GM21737 (cell line): ENCODE results near the gene CCDC18.
"Not testable (repeated sequence)": the region's sequence is repeated elsewhere in the genome, so short reads cannot be mapped to it uniquely, and the experiment has no call there.

Experiments
- ATAC-seq: cut with Tn5 transposase; IDR thresholded peaks from one replicate; pipeline ENCODE4 v1.9.1; 2021; ENCODE audit warnings: mild to moderate bottlenecking, moderate library complexity; ENCODE audit not compliant: unreplicated experiment

CCDC18 gene

DNA sequence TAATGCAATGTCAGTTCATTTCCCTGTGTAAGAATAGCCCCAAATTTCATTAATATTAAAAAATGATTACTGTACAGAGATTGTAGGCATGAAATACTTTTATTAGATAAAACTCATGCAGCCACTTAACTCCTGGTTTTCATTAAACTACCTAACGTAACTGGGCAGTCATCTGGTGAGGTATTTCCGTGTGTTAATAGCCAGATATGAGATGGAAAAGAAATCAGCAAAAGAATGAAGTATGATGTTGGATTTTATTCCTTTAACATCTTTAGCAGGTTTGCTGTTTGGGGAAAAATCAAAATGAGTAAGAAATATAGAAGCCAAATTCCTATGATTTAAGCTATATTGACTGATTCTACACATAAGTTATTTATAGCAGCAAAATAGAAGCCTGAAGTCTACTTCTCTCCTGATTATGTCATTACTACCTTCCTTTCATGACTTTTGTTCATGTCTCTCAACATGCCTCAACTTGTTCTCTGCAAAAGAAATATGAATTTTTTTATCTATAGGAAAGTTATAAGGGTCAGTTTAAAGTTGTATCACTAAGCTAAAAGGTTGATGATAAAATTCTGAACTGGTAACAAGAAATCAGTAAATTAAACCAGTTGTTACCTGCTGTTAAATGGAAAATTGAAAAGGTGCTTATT is 42.6 kb downstream of the CCDC18 start:
- no peak for ATAC-seq

DNA sequence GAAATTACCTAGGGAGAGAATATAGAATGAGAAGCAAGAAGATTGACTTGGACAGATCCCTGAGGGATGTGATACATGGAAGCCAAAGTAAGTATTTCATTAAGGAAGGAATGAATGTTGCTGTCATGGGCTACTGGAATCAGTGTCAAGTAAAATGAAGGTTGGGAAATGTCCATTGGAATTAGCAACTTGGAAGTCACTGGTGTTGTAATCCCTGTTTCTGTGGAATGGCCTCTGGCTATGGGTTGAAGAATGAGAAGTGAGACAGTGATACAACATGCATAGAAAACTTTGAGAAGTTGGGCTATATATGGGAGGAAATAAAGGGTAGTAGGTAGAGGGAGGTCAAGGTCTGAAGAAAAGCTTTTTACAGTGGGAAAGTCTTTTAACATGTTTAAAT is 54.7 kb downstream of the CCDC18 start:
- ATAC-seq: no peak

DNA sequence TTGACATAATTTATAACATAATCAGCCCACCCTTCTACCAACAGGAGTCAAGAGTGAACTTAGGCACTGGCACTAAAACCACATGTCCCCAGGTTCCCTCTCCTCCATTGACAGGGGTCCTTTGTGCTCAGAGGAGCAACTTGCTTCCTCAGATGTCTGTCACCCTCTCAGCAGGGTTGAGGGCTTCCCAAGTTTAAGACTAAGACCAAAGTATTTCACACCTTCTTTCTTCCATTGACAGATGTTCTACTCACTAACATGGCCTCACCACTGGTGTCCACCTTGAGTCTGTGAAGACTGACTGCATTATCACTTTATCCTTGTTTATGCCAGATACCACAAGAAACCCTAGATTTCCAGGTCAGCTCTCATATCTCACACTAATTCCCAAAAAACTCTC is 56.5 kb downstream of the CCDC18 start:
- ATAC-seq: no peak

DNA sequence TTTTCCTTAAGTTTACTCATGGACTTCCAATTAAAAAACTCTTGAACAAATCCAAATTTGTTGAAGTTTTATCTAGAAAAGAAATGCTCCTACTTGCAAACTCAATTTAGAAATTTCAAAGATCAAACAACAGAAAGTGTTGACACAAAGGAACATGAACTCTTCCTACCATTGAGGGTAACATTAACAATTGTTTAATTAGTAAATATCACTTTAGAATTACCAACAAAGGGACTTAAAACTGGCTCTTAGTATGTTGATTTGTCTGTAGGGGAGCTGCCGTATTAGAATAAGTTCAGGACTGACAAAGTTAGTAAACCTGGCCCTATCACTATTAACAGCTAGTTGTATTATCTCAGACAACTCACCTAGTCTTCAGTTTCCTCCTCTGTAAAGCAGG is 57.9 kb downstream of the CCDC18 start:
- ATAC-seq: no peak

DNA sequence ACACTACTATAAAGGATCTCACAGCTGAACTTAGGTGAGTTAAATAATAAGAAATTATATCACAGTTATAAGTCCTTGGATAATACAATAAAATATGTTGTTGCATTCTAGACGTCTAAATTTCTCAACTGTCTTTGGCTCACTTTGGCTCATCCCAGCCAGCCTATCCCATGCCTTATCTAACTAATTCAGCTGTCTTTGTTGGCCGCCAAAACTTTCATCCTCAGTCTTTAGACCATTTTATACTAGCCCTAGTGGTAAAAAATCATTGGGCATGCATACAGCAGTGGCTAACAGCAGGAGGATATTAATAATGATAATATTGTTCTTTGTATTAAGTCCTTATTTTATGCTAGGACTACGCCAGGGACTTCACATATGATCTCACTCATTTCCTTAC is 59.3 kb downstream of the CCDC18 start:
- no peak for ATAC-seq

DNA sequence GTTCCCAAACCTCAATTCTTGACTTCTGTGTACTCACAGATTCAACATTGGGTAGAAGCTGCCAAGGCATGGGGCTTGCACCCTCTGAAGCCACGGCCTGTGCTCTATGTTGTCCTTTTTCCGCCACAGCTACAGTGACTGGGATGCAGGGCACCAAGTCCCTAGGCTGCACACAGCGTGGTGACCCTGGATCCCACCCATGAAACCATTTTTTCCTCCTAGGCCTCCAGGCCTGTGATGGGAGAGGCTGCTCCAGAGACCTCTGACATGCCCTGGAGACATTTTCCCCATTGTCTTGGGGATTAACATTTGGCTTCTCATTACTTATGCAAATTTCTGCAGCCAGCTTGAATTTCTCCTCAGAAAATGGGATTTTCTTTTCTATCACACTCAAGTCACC is 62.7 kb downstream of the CCDC18 start:
- not testable (repeated sequence) for ATAC-seq

DNA sequence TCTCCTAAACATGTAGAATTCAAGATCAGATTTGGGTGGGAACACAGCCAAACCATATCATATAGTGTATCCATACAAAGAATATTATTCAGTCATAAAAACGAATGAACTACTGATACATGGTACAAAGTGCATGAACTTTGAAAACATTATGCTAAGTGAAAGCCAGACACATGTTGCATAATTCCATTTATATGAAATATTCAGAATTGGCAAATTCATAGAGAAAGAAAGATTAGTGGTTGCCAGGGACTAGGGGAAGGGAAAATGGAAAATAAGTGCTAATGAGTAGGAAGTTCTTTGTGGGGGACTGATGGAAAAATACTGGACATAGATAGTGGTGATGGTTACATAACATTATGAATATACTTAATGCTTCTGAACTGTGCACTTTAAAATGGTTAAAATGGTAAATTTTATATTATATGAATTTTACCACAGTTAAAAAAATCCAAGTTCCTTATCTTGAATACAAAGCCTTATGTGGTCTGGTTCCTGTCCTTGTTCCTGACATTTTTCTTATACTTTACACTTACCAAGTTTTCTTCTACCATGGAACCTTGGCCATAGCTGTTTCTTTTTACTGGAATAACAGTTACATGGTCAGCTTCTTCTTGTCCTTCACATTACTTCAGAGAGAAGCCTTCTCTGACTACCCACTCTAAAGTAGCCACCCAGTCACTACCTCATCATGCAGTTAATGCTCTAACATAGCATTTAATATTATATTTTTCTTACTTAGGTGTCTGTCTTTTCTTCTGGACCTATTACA is 64.0 kb downstream of the CCDC18 start:
- ATAC-seq: no peak

DNA sequence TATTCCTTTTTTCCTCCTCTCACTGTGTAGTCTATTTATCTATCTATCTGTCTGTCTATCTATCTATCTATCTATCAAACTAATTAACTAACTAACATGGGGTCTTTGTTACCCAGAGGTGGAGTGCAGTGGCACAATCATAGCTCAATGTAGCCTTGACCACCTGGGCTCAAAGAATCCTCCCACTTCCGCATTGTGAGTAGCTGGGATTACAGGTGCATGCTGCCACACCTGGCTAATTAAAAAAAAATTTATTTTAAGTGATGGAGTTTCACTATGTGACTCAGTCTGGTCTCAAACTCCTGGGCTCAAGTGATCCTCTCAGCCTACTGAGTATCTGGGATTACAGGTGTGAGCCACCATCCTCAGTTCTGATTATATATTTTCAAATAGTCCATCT is 71.4 kb downstream of the CCDC18 start:
- ATAC-seq: no peak

DNA sequence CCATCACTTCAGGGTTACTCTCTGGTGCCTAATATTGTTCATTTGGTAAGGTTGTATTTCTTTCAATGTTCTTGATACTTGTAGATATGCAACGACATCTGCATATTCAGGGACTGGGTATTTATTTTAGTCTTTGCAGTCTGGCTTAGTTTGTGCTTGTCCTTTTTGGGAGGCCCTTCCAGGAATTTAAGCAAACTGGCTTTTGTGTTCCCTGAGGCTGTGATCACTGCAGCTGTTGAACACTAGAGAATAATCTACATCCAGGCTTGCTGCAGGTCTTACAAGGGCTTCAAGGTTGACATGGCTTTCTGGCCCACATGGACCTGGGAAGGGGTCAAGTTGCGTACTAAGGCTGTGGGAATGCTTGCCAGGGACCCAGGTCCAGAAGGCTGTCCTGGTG is 72.1 kb downstream of the CCDC18 start:
- no peak for ATAC-seq

DNA sequence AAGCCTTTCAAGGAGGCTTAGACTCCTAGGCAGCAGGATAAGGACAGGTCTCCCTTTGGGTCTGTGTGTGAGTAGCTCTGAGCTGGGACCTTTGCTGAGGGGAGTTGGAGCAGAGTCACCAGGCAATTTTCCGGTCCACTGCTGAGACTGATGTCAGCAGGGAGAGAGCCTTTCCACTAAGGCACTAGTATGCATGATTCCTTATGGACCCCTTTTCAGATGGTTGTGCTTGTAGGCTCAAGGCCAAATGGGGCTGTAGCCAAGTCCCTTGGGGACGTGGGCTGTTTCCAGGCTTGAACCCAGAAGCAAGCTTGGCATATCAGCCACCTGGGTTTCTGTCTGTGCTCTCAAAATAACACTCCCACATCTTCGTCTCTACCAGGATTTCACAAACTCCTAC is 73.0 kb downstream of the CCDC18 start:
- no peak for ATAC-seq

DNA sequence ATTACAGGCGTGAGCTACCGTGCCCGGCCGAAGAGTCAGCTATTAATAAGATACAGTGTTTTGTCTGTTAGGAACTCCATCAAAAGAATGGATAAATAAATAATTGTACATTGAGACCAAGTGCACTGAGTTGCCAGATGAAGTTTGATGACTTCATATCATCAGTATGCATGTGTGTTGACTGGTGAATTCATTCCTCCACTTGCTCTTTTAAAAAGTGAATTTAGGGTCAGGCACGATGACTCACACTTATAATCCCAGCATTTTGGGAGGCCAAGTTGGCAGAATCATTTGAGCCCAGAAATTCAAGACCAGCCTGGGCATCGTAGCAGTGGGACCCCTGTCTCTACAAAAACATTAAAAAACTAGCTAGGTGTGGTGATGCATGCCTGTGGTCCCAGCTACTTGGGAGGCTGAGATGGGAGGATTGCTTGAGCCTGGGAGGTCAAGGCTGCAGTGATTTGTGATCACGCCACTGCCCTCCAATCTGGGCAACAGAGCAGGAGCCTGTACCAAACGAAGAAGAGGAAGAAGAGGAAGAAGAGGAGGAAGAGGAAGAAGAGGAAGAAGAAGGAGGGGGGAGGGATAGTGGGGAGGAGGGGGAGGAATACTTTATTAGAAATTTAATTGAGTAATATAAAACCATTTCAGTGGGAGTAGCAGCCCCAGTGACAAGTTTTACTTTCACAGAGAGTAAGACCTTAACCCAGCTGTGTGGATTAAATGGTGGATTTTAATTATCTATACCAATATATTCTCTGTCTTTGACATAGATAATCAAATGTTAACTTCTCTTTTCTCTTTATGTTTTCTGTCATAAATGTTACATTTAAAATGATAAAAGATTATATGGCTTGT is 74.9 kb downstream of the CCDC18 start:
- ATAC-seq: no peak

DNA sequence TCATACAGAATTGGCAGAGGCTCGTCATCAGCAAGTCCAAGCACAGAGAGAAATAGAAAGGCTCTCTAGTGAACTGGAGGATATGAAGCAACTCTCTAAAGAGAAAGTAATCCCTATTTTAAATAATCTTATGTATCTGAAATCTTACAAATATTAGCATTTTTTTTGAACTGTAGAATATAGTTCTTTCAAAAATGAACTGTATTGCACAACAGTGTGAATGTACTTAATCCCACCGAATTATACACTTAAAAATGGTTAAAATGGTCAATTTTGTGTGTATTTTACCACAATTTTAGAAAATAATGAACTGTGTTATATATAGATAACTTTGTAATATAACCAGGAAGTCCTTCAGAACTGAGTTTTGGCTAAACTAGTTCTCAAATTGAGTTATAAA is 75.9 kb downstream of the CCDC18 start:
- ATAC-seq: no peak

DNA sequence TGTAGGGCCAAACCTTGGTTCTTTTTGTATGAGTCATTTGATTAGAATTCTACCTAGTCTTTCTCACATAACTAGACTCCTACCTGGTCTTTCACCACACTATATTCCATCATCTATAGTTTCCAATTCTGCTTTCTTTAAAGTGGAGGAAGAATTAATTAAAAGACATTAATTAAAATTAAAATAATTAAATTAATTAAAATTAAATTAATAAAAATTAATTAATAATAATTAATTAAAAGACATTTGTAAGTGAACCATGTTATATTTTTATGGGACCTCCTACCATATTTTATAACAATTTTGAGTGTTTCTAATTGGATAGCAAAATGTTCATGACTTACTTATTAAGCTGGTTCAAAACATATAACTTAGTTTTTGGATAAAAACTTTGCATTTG is 77.4 kb downstream of the CCDC18 start:
- ATAC-seq: no peak

DNA sequence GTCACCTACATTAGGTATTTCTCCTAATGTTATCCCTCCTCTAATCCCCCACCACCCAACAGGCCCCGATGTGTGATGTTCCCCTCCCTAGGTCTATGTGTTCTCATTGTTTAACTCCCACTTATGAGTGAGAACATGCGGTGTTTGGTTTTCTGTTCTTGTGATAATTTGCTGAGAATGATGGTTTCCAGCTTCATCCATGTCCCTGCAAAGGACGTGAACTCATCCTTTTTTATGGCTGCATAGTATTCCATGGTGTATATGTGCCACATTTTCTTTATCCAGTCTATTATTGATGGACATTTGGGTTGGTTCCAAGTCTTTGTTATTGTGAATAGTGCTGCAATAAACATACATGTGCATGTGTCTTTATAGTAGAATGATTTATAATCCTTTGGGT is 80.2 kb downstream of the CCDC18 start:
- not testable (repeated sequence) for ATAC-seq

DNA sequence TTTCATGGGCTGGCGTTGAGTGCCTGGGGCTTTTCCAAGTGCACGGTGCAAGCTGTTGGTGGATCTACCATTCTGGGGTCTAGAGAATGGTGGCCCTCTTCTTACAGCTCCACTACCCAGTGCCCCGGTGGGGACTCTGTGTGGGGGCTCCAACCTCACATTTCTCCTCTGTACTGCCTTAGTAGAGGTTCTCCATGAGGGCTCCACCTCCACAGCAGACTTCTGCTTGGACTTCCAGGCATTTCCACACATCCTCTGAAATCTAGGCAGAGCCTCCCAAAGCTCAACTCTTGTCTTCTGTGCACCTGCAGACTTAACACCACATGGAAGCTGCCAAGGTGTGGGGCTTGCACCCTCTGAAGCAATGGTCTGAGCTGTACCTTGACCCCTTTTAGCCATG is 82.1 kb downstream of the CCDC18 start:
- ATAC-seq: no peak

DNA sequence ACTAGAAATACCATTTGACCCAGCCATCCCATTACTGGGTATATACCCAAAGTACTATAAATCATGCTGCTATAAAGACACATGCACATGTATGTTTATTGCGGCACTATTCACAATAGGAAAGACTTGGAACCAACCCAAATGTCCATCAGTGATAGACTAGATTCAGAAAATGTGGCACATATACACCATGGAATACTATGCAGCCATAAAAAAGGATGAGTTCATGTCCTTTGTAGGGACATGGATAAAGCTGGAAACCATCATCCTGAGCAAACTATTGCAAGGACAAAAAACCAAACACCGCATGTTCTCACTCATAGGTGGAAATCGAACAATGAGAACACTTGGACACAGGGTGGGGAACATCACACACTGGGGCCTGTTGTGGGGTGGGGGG is 88.4 kb downstream of the CCDC18 start:
- ATAC-seq: not testable (repeated sequence)

DNA sequence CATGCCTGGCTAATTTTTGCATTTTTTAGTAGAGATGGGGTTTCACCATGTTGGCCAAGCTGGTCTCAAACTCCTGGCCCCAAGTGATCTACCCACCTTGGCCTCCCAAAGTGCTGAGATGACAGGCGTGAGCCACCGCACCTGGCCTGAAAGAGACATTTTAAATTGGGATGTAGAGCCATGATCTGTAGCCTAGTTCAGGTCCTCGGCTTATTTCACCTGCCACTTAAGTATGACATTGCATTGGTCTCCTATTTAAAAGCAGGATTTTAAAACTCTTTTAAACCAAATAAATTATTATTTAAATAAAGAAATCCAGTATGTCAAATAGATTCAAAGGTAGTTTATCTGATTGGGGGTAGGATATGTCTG is 94.7 kb downstream of the CCDC18 start:
- ATAC-seq: not testable (repeated sequence)

DNA sequence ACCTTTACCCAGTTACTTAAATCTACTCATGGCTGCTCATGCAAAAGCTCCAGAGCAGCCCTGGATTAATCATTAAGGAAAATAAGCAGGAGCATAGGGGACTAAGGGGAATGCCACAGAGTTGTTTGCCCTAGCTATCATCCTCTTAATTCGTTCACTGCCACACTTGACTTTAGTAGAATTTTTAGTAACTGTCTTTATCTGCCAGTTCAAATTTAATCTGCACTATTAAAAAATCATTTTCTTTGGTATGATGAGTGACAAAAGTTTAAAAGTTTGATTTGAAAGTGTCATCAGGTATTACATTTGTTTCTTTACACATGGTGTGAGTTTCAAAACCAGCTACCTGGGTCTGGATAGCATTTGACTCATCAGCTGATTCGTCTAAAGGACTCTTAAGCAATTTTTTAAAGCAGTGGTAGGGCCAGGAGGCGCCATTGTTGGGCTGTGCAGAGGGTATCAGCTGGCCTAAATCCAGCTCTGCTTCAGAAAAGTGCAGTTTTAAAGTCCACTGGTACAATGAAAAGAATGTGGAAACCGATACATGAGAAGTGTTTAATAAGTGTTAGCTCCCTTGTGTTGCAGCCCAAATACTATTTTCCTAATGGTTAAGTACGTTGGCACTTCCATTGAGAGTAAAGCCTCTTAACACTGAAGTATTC is 95.2 kb downstream of the CCDC18 start:
- no peak for ATAC-seq

DNA sequence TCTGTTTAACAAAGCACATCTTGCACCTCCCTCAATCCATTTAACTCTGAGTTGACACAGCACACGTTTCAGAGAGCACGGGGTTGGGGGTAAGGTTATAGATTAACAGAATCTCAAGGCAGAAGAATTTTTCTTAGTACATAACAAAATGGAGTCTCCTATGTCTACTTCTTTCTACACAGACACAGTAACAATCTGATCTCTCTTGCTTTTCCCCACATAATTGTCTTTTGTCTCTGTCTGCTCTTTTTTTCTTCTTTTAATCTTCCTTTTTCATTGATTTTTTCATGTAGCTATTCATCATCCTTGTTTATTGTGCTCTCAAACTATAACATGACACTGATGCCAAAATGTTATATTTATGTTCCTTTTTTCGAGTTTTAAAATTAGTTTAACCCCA is 97.0 kb downstream of the CCDC18 start:
- ATAC-seq: not testable (repeated sequence)

DNA sequence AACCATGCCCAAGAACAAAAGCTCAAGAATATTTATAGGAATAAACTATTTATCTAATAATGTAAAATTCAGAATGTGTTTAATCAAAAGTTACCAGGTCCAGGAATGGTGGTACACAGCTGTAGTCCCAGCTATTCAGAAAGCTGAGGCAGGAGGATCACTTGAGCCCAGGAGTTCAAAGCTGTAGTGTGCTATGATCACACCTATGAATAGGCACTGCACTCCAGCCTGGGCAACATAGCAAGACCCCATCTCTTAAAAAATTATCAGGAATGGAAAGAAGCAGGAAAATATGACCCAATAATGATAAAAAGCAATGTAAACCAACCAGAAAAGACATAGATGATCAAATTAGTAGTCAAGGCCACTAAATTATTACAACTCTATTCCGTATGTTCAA is 103.0 kb downstream of the CCDC18 start:
- ATAC-seq: no peak

DNA sequence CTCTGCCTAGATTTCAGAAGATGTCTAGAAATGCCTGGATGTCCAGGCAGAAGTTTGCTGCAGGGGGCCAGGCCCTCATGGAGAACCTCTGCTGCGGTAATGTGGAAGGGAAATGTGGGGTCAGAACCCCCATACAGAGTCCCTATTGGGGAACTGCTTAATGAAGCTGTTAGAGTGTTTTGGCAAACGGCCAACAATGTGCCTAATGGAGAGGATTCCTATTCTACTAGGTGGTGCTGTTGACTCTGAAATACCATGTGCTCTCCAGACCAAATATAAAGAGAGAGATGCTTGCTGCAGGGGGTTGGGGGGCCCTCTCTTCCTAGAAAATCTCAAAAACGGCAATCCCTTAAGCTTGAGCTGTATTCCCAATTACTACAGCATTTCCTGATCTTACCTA is 108.0 kb downstream of the CCDC18 start:
- no peak for ATAC-seq
